GM06990 (cell line): ENCODE measurements around the gene CD4.

ENCODE experiments used
- DNase-seq: peaks from one replicate; pipeline ENCODE4 v3.0.0-alpha.2; 2011; ENCODE audit not compliant: insufficient read length; ENCODE audit errors: extremely low read depth
- H3K27me3 ChIP-seq: replicated peaks from 2 replicates; pipeline ENCODE4 v1.6.0; 2011; ENCODE audit warnings: low read length; ENCODE audit not compliant: control insufficient read depth, insufficient read depth
- H3K36me3 ChIP-seq: 2 replicates; pipeline ENCODE4 v1.5.1; 2011; ENCODE audit warnings: low read length; ENCODE audit not compliant: control insufficient read depth, insufficient read depth
- H3K4me3 ChIP-seq: replicated peaks from 2 replicates; pipeline ENCODE4 v1.5.1; 2011; ENCODE audit warnings: low read depth, mild to moderate bottlenecking, control low read depth, low read length
- TF ChIP-seq, protein P1 (sequence below): IDR thresholded peaks from 2 replicates; pipeline ENCODE4 v1.5.1; 2011; ENCODE audit warnings: low read length, control low read depth, mild to moderate bottlenecking, inconsistent platforms; ENCODE audit not compliant: insufficient read depth, poor library complexity, severe bottlenecking

Gene CD4

GRCh38 chr12:6783828-6784227, 5.5 kb upstream of the CD4 start:
- Histone ChIP-seq H3K4me3 (no peak overlapping the region), H3K27me3 (no peaks in the 10 kb centered on the region), H3K36me3 (no peaks in the 10 kb centered on the region)
- no peak for DNase-seq
- TF ChIP-seq, protein P1, sequence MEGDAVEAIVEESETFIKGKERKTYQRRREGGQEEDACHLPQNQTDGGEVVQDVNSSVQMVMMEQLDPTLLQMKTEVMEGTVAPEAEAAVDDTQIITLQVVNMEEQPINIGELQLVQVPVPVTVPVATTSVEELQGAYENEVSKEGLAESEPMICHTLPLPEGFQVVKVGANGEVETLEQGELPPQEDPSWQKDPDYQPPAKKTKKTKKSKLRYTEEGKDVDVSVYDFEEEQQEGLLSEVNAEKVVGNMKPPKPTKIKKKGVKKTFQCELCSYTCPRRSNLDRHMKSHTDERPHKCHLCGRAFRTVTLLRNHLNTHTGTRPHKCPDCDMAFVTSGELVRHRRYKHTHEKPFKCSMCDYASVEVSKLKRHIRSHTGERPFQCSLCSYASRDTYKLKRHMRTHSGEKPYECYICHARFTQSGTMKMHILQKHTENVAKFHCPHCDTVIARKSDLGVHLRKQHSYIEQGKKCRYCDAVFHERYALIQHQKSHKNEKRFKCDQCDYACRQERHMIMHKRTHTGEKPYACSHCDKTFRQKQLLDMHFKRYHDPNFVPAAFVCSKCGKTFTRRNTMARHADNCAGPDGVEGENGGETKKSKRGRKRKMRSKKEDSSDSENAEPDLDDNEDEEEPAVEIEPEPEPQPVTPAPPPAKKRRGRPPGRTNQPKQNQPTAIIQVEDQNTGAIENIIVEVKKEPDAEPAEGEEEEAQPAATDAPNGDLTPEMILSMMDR, result no peak

- Histone ChIP-seq H3K36me3 (no peaks in the 10 kb centered on the region), H3K27me3 (no peaks in the 10 kb centered on the region), H3K4me3 (no peak overlapping the region)
- DNase-seq, result no peak
- TF ChIP-seq, protein P1, result no peak
These were observed 5.0 kb upstream of the CD4 start for GRCh38 chr12:6784296-6784695.

- TF ChIP-seq, protein P1, result no peak
- no peak for DNase-seq
- no peaks in the 10 kb centered on the region for H3K27me3 ChIP-seq
- H3K36me3 ChIP-seq, result no peaks in the 10 kb centered on the region
- H3K4me3 ChIP-seq, result no peak overlapping the region
These were observed 4.6 kb upstream of the CD4 start for GRCh38 chr12:6784761-6785160.

- H3K36me3 ChIP-seq, result no peaks in the 10 kb centered on the region
- H3K27me3 ChIP-seq, result no peaks in the 10 kb centered on the region
- DNase-seq, result no peak
- H3K4me3 ChIP-seq, result no peak overlapping the region
- TF ChIP-seq, protein P1, result no peak
These were observed 2.8 kb upstream of the CD4 start for GRCh38 chr12:6786416-6787094.

DNA sequence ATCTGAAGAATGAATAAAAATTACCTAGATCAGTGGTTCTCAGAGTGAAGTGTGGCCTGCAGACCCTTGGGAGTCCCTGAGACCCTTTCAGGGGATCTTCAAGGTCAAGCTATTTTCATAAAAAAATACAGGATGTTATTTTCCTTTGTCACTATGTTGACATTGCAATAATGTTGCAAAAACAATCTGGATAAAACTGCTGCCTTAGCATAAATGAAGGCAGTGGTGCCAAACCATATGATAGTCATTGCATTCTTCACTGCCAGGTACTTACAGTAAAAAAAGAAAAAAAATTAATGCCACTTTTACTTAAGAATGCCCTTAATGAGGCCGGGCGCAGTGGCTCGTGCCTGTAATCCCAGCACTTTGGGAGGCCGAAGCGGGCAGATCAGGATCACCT, 2.0 kb upstream of the CD4 start:
- TF ChIP-seq, protein P1, result no peak
- DNase-seq, result no peak
- Histone ChIP-seq H3K27me3 (no peaks in the 10 kb centered on the region), H3K4me3 (no peak overlapping the region), H3K36me3 (no peaks in the 10 kb centered on the region)
